Sigmoid colon (tissue), 7 donors: ENCODE results near the gene STX17. TPM values are rescaled to one million over a fixed set of nuclear protein-coding genes. Genes with fewer than 3 reads are reported as not detected.

Source experiments
- DNase-seq: peaks from one replicate; pipeline ENCODE4 v3.0.0-alpha.2; 2019
- H3K27ac ChIP-seq, 4 donors: fragments of 200-600 bp; sonication (generic); one replicate each; pipeline ENCODE4 v1.5.1; 2016 to 2019; ENCODE audit warnings: mild to moderate bottlenecking in 1 of 4
- H3K27me3 ChIP-seq, 3 donors: fragments of 200-600 bp; sonication (generic); one replicate each; pipeline ENCODE4 v1.5.1; 2019; ENCODE audit warnings: mild to moderate bottlenecking in 1 of 3
- H3K36me3 ChIP-seq, 4 donors: fragments of 200-600 bp; sonication (generic); one replicate each; pipeline ENCODE4 v1.5.1; 2016 to 2019
- H3K4me1 ChIP-seq, 4 donors: fragments of 200-600 bp; sonication (generic); one replicate each; pipeline ENCODE4 v1.5.1; 2017 to 2019
- H3K4me3 ChIP-seq, 4 donors: fragments of 200-600 bp; sonication (generic); one replicate each; pipeline ENCODE4 v1.5.1; 2017 to 2019; ENCODE audit warnings: mild to moderate bottlenecking in 2 of 4, moderate library complexity in 1 of 4
- H3K9me3 ChIP-seq, 4 donors: fragments of 200-600 bp in 3 of 4; sonication (generic) in 3 of 4; one replicate each; pipeline versions ENCODE4 v1.5.1 to v1.6.1; 2013 to 2019
- CTCF ChIP-seq, 4 experiments: fragments of 450-650 bp in 3 of 4; fragments of 200-600 bp in 1 of 4; IDR thresholded peaks; one replicate each; pipeline ENCODE4 v1.5.1; 2016 to 2019; ENCODE audit warnings: antibody characterized with exemption in 4 of 4, mild to moderate bottlenecking in 3 of 4, moderate library complexity in 2 of 4
- EP300 ChIP-seq, 4 donors: sonication (generic); formaldehyde crosslinking; IDR thresholded peaks; one replicate each; pipeline ENCODE4 v1.6.1; 2017; ENCODE audit warnings: antibody characterized with exemption in 4 of 4
- POLR2A ChIP-seq, 2 donors: fragments of 450-650 bp; IDR thresholded peaks; one replicate each; pipeline ENCODE4 v1.6.1; 2016; ENCODE audit warnings: antibody characterized with exemption in 2 of 2, mild to moderate bottlenecking in 2 of 2, moderate library complexity in 2 of 2
- POLR2AphosphoS5 ChIP-seq, 4 donors: sonication (generic); formaldehyde crosslinking; IDR thresholded peaks; one replicate each; pipeline ENCODE4 v1.6.1; 2017; ENCODE audit warnings: antibody characterized with exemption in 4 of 4
- WGBS, 2 donors: extraction: QIAGEN DNeasy Blood & Tissue Kit; methylation state at CpG; one replicate each; pipeline ENCODE4 v1.1.7; 2013; 5-methylcytosine and 5-hydroxymethylcytosine counted together
- intact Hi-C: fragments of 100-400 bp; cut with DNase I; formaldehyde crosslinking; loops from one replicate; pipeline ENCODE4 v1.15.1; 2023
- polyA plus RNA-seq, 3 donors: library from polyadenylated mRNA; stranded (reverse); fragments of 200-250 nt; gene quantifications; one replicate each; pipeline ENCODE4 v1.2.3, GENCODE V29; 2013
- total RNA-seq, 4 donors: library from RNA; depleted of rRNA; stranded (reverse); fragments of >200 nt; gene quantifications; one replicate each; pipeline ENCODE4 v1.1.0, GENCODE V29; 2016
- donor health status: healthy with polysubstance abuse.
- donor health status: Bipolar disorder and iron deficiency.
- donor health status: healthy.

The STX17 gene
- total and polyA plus RNA-seq, 7 donors, result 10.8 to 63.7 (median 33.4) TPM

GRCh38 chr9:99878651-99879050, 27.8 kb upstream of the STX17 start:
- Histone ChIP-seq H3K4me1 (no peaks in the 10 kb centered on the region), H3K9me3 (no peaks in the 10 kb centered on the region), H3K4me3 (no peak overlapping the region), H3K27ac (no peak overlapping the region), H3K36me3 (no peaks in the 10 kb centered on the region), H3K27me3 (no peaks in the 10 kb centered on the region)
- WGBS, 2 donors, result 83 to 84% methylated on average over 2 of the region's 2 CpGs
- no peak for DNase-seq
- TF ChIP-seq EP300 (IDR thresholded peaks at IDR 0.05) (no peak), POLR2AphosphoS5 (IDR thresholded peaks at IDR 0.05) (no peak), POLR2A (IDR thresholded peaks at IDR 0.05) (no peak), CTCF (IDR thresholded peaks at IDR 0.05) (no peak)
- intact Hi-C loops, result no loop called here

- Histone ChIP-seq H3K4me1 (no peaks in the 10 kb centered on the region), H3K9me3 (no peaks in the 10 kb centered on the region), H3K36me3 (no peaks in the 10 kb centered on the region), H3K4me3 (no peak overlapping the region), H3K27ac (no peak overlapping the region), H3K27me3 (no peaks in the 10 kb centered on the region)
- TF ChIP-seq POLR2A (IDR thresholded peaks at IDR 0.05), result no peak
- no peak for TF ChIP-seq EP300 (IDR thresholded peaks at IDR 0.05)
- no peak for TF ChIP-seq CTCF (IDR thresholded peaks at IDR 0.05)
- no peak for TF ChIP-seq POLR2AphosphoS5 (IDR thresholded peaks at IDR 0.05)
- DNase-seq, result no peak
- intact Hi-C loops, result no loop called here
These were observed 24.7 kb upstream of the STX17 start for GRCh38 chr9:99881769-99882168.

- no peak overlapping the region for H3K4me3 ChIP-seq
- no peaks in the 10 kb centered on the region for H3K36me3 ChIP-seq
- no peak overlapping the region for H3K27ac ChIP-seq
- intact Hi-C loops, result no loop called here
- no peaks in the 10 kb centered on the region for H3K4me1 ChIP-seq
- no peaks in the 10 kb centered on the region for H3K9me3 ChIP-seq
- no peaks in the 10 kb centered on the region for H3K27me3 ChIP-seq
- WGBS, 2 donors, result 37 to 85% methylated on average over 1 of the region's 1 CpG
- DNase-seq, result no peak
- TF ChIP-seq POLR2AphosphoS5 (IDR thresholded peaks at IDR 0.05) (no peak), CTCF (IDR thresholded peaks at IDR 0.05) (no peak), POLR2A (IDR thresholded peaks at IDR 0.05) (no peak), EP300 (IDR thresholded peaks at IDR 0.05) (no peak)
These were observed 20.7 kb upstream of the STX17 start for GRCh38 chr9:99885747-99886146.

- WGBS, 2 donors, result 90 to 91% methylated on average over 1 of the region's 1 CpG
These were observed 17.3 kb upstream of the STX17 start for GRCh38 chr9:99889120-99889519.

More at GRCh38 chr9:99889120-99889519, 17.3 kb upstream of the STX17 start:
- no peaks in the 10 kb centered on the region for H3K27me3 ChIP-seq
- no peaks in the 10 kb centered on the region for H3K4me1 ChIP-seq
- DNase-seq, result no peak
- intact Hi-C loops, result no loop called here
- no peaks in the 10 kb centered on the region for H3K9me3 ChIP-seq
- H3K4me3 ChIP-seq, result no peak overlapping the region
- no peaks in the 10 kb centered on the region for H3K36me3 ChIP-seq
- TF ChIP-seq POLR2A (IDR thresholded peaks at IDR 0.05) (no peak), POLR2AphosphoS5 (IDR thresholded peaks at IDR 0.05) (no peak), CTCF (IDR thresholded peaks at IDR 0.05) (no peak), EP300 (IDR thresholded peaks at IDR 0.05) (no peak)
- H3K27ac ChIP-seq, result no peak overlapping the region
